B cell (primary cell): ENCODE results near the gene HHLA2. TPM values are rescaled to one million over a fixed set of nuclear protein-coding genes. Genes with fewer than 3 reads are reported as not detected.

ENCODE experiments used
- ATAC-seq: fragments of 200-7000 bp; cut with Tn5 transposase; one replicate; pipeline ENCODE4 v1.10.0; 2021; ENCODE audit warnings: low read depth, mild to moderate bottlenecking, moderate number of reproducible peaks, moderate library complexity
- CTCF ChIA-PET: fragments of 350-600 bp; sonication (Branson Sonifier 250); formaldehyde crosslinking; loops from one replicate; lab custom pipeline; 2021; ENCODE audit warnings: antibody characterized with exemption, inconsistent platforms; lab: Charles Lee
- POLR2A ChIA-PET: fragments of 350-600 bp; sonication (Branson Sonifier 250); formaldehyde crosslinking; loops from one replicate; lab custom pipeline; 2021; ENCODE audit warnings: antibody characterized with exemption; lab: Charles Lee
- DNase-seq: peaks from one replicate; pipeline ENCODE4 v3.0.0; 2013
- H2AFZ ChIP-seq: 2 replicates; pipeline ENCODE4 v1.6.1; 2012; ENCODE audit warnings: mild to moderate bottlenecking, low read depth, low read length; ENCODE audit not compliant: insufficient read depth, poor library complexity, severe bottlenecking
- H3K27ac ChIP-seq, 2 donors: 1 replicate in 1 of 2; 2 replicates in 1 of 2; pipeline ENCODE4 v1.5.1; 2012 to 2013; ENCODE audit warnings: low read length in 2 of 2, mild to moderate bottlenecking in 2 of 2, moderate library complexity in 1 of 2
- H3K27me3 ChIP-seq, 4 experiments: fragments of 200-600 bp in 1 of 4; sonication (generic) in 1 of 4; replicated peaks in 1 of 4; 1 replicate in 2 of 4; 2 replicates in 2 of 4; pipeline versions ENCODE4 v1.6.1 to v1.7.0; 2013 to 2016; ENCODE audit warnings: low read length in 3 of 4, mild to moderate bottlenecking in 2 of 4, mixed read lengths in 1 of 4, moderate library complexity in 1 of 4; ENCODE audit not compliant: insufficient read depth in 4 of 4, control insufficient read depth in 3 of 4; ENCODE audit errors: control extremely low read depth in 1 of 4
- H3K36me3 ChIP-seq, 2 experiments: replicated peaks in 1 of 2; 1 replicate in 1 of 2; 2 replicates in 1 of 2; pipeline versions ENCODE4 v1.6.1 to v1.7.1; 2013; ENCODE audit warnings: low read length in 1 of 2; ENCODE audit not compliant: insufficient read depth in 2 of 2, control insufficient read depth in 1 of 2; ENCODE audit errors: control extremely low read depth in 1 of 2, extremely low read depth in 1 of 2
- H3K4me1 ChIP-seq, 2 donors: fragments of 200-600 bp in 1 of 2; sonication (generic) in 1 of 2; 1 replicate in 1 of 2; 2 replicates in 1 of 2; pipeline versions ENCODE4 v1.5.1 to v1.6.1; 2013 to 2017; ENCODE audit warnings: low read length in 2 of 2; ENCODE audit not compliant: control insufficient read depth in 2 of 2, insufficient read depth in 2 of 2
- H3K4me2 ChIP-seq: replicated peaks from 2 replicates; pipeline ENCODE3; 2012; ENCODE audit warnings: mild to moderate bottlenecking, low read depth, low read length; ENCODE audit not compliant: poor library complexity, severe bottlenecking
- H3K4me3 ChIP-seq, 5 experiments: fragments of 200-600 bp in 1 of 5; sonication (generic) in 1 of 5; 1 replicate in 3 of 5; 2 replicates in 2 of 5; pipeline versions ENCODE4 v1.5.1 to v1.7.0; 2011 to 2016; ENCODE audit warnings: low read length in 4 of 5, mild to moderate bottlenecking in 4 of 5, low read depth in 2 of 5, control low read depth in 1 of 5, moderate library complexity in 1 of 5; ENCODE audit not compliant: insufficient read depth in 1 of 5; ENCODE audit errors: control extremely low read depth in 1 of 5, extremely low read depth in 1 of 5
- H3K79me2 ChIP-seq: fragments of 200-600 bp; sonication (generic); one replicate; pipeline ENCODE4 v1.6.0; 2016; ENCODE audit warnings: low read length; ENCODE audit not compliant: control insufficient read depth, insufficient read depth
- H3K9ac ChIP-seq: fragments of 200-600 bp; sonication (generic); 2 replicates; pipeline ENCODE4 v1.6.1; 2017; ENCODE audit warnings: mild to moderate bottlenecking, low read length, moderate library complexity
- H3K9me3 ChIP-seq, 3 donors: one replicate each; pipeline versions ENCODE4 v1.6.1 to v1.7.1; 2013; ENCODE audit warnings: low read length in 2 of 3; ENCODE audit not compliant: control insufficient read depth in 2 of 3, insufficient read depth in 1 of 3; ENCODE audit errors: control extremely low read depth in 1 of 3
- H4K20me1 ChIP-seq: 2 replicates; pipeline ENCODE4 v1.6.0; 2012; ENCODE audit warnings: mild to moderate bottlenecking, low read length; ENCODE audit not compliant: insufficient read depth, control insufficient read depth, poor library complexity, severe bottlenecking
- H3K27ac Mint-ChIP-seq: one replicate; pipeline ENCODE4 v1.8.0; 2021; ENCODE audit warnings: mixed read lengths
- H3K27me3 Mint-ChIP-seq: one replicate; pipeline ENCODE4 v1.8.0; 2021; ENCODE audit warnings: mixed read lengths
- H3K4me1 Mint-ChIP-seq: one replicate; pipeline ENCODE4 v1.8.0; 2021; ENCODE audit warnings: mixed read lengths
- H3K4me3 Mint-ChIP-seq: one replicate; pipeline ENCODE4 v1.8.0; 2021; ENCODE audit warnings: mixed read lengths
- H3K9me3 Mint-ChIP-seq: one replicate; pipeline ENCODE4 v1.8.0; 2022; ENCODE audit warnings: mixed read lengths; ENCODE audit not compliant: insufficient read depth
- EZH2 ChIP-seq: IDR thresholded peaks from 2 replicates; pipeline ENCODE4 v1.6.1; 2012; ENCODE audit warnings: borderline replicate concordance, low read depth, mild to moderate bottlenecking, moderate library complexity, low read length; ENCODE audit not compliant: insufficient read depth, poor library complexity, severe bottlenecking
- WGBS: methylation state at CpG from one replicate; pipeline ENCODE4 v1.1.5; 2013; ENCODE audit warnings: missing lambda C conversion rate; ENCODE audit not compliant: insufficient coverage; 5-methylcytosine and 5-hydroxymethylcytosine counted together
- intact Hi-C: fragments of 100-400 bp; cut with micrococcal nuclease; formaldehyde crosslinking; loops from one replicate; pipeline ENCODE4 v1.10.0; 2022
- polyA plus RNA-seq: library from polyadenylated mRNA; depleted of rRNA; stranded (reverse); fragments of >200 nt; gene quantifications from 2 replicates; pipeline ENCODE4 v1.2.3, GENCODE V29; 2012
- total RNA-seq, 2 donors: library from RNA; stranded (reverse); fragments of 120-200 nt in 1 of 2; gene quantifications; 1 replicate in 1 of 2; 2 replicates in 1 of 2; pipeline versions ENCODE4 v1.2.3 to v1.2.4, GENCODE V29; 2013 to 2022
- TF ChIP-seq, protein P1 (sequence below): fragments of 200-600 bp; IDR thresholded peaks from one replicate; pipeline ENCODE4 v1.8.0; 2022; ENCODE audit warnings: antibody characterized with exemption, mild to moderate bottlenecking

The HHLA2 gene
- total and polyA plus RNA-seq, 2 donors (not counting 1 experiment from before 2014, with no cell fraction given), result 0.84 TPM

GRCh38 chr3:108312656-108313055, 16.3 kb downstream of the HHLA2 start:
- no peak overlapping the region for H3K4me3 Mint-ChIP-seq
- peaks cover 4% of the 10 kb centered on the region for H3K27me3 Mint-ChIP-seq
- no peak for ATAC-seq
- ChIA-PET POLR2A (no interaction called here), CTCF (no interaction called here)
- Histone ChIP-seq H3K79me2 (no peaks in the 10 kb centered on the region), H3K27ac (no peak overlapping the region), H2AFZ (no peak overlapping the region), H4K20me1 (no peaks in the 10 kb centered on the region), H3K4me1 (no peaks in the 10 kb centered on the region), H3K9ac (no peak overlapping the region), H3K27me3 (no peaks in the 10 kb centered on the region), H3K4me3 (no peak overlapping the region), H3K9me3 (peaks cover 0 to 3% (median 0%) of the 10 kb centered on the region in 3 donors), H3K36me3 (no peaks in the 10 kb centered on the region), H3K4me2 (no peak overlapping the region)
- no peak overlapping the region for H3K27ac Mint-ChIP-seq
- TF ChIP-seq, protein P1, sequence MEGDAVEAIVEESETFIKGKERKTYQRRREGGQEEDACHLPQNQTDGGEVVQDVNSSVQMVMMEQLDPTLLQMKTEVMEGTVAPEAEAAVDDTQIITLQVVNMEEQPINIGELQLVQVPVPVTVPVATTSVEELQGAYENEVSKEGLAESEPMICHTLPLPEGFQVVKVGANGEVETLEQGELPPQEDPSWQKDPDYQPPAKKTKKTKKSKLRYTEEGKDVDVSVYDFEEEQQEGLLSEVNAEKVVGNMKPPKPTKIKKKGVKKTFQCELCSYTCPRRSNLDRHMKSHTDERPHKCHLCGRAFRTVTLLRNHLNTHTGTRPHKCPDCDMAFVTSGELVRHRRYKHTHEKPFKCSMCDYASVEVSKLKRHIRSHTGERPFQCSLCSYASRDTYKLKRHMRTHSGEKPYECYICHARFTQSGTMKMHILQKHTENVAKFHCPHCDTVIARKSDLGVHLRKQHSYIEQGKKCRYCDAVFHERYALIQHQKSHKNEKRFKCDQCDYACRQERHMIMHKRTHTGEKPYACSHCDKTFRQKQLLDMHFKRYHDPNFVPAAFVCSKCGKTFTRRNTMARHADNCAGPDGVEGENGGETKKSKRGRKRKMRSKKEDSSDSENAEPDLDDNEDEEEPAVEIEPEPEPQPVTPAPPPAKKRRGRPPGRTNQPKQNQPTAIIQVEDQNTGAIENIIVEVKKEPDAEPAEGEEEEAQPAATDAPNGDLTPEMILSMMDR, result no peak
- TF ChIP-seq EZH2, result no peak
- WGBS, result 93% methylated on average over 1 of the region's 1 CpG
- intact Hi-C loops, result no loop called here
- H3K4me1 Mint-ChIP-seq, result peaks cover 7% of the 10 kb centered on the region
- H3K9me3 Mint-ChIP-seq, result no peaks in the 10 kb centered on the region
- no peak for DNase-seq

- Histone ChIP-seq H3K4me3 (no peak overlapping the region), H4K20me1 (no peaks in the 10 kb centered on the region), H3K4me1 (no peaks in the 10 kb centered on the region), H3K27me3 (no peaks in the 10 kb centered on the region), H3K9me3 (no peaks in the 10 kb centered on the region), H2AFZ (no peak overlapping the region), H3K79me2 (no peaks in the 10 kb centered on the region), H3K36me3 (no peaks in the 10 kb centered on the region), H3K27ac (no peak overlapping the region), H3K9ac (no peak overlapping the region), H3K4me2 (no peak overlapping the region)
- no peak overlapping the region for H3K27ac Mint-ChIP-seq
- DNase-seq (no peak), ATAC-seq (no peak)
- ChIA-PET POLR2A (no interaction called here), CTCF (interaction anchor here (0.8 to 1.8 kb wide), 3 partner anchors 23 to 377 kb away, joined by 3 to 8 read pairs (median 3); no protein-coding TSS in a partner anchor)
- H3K9me3 Mint-ChIP-seq, result no peaks in the 10 kb centered on the region
- H3K27me3 Mint-ChIP-seq, result no peaks in the 10 kb centered on the region
- TF ChIP-seq, protein P1, result no peak
- no peak for TF ChIP-seq EZH2
- intact Hi-C loops, result loop anchor here (5.0 kb wide), 1 partner anchor 94 kb away; the partner anchor contains the start of gene IFT57
- no peak overlapping the region for H3K4me3 Mint-ChIP-seq
- peaks cover 7% of the 10 kb centered on the region for H3K4me1 Mint-ChIP-seq
- WGBS, result no CpG with 5 or more reads among the region's 2 CpGs
Observed at GRCh38 chr3:108315767-108316301, 19.5 kb downstream of the HHLA2 start.
